Activated T-cell treated with anti-CD3 and anti-CD28 coated beads, Interleukin-2, amount 50 U/mL, for 48 hours (primary cell): Measurements from ENCODE around the gene AGAP3.
A peak's percentile ranks its signal among the peaks of the same experiment; 100 is the strongest.

Experiments used
- DNase-seq, 2 experiments: peaks; one replicate each; pipeline ENCODE4 v3.0.0-alpha.2; 2020

AGAP3 gene

DNA sequence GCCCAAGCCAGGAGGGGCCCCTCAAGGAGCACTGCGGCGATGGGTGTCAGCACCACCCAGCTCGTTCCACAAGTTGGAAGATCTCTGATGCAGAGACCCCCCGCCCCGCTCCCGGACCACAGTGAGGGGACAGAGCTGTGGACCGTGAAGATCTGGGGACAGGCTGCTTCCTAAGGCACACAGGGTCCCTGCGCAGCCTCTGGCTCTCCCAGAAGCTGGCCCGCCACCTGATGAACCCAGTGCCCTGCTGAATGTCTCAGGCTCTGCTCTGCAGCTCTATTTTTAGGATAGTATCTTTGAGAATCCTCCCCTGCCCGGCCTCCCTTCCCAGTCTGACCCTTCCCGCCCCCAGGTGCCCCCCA is 51.5 kb downstream of the AGAP3 start:
- no peak for DNase-seq

DNA sequence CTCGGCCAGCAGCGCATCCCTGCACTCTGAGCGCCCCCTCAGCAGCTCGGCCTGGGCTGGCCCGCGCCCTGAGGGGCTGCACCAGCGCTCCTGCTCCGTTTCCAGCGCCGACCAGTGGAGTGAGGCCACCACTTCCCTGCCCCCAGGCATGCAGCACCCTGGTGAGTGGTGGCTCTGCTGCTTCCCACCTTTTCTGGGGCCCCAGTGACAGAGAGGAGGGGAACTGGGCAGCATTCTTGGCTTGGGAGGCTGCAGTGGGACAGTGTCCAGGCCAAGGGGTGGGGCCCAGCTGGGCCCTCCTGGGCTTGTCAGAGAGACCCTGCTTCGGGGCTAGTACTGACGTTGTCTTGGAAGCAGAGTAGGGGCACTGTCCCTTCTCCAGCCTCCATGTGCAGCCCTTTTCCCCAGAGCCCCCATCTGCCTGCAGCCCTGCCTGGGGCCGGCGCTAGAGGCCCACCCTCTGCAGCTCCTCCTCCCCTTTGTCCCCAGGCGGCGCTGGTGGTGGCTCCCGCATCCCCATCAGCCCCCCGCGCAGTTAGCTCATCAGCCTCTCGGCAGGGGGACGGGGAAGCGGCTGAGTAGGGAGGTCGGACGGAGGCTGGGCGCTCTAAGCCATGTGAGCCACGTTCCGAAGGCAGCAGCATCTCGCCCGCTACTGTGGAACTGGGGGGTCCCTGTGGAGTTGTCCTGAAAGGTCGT is 52.0 kb downstream of the AGAP3 start:
- DNase-seq = no peak

- no peak for DNase-seq
These were observed 53.0 kb downstream of the AGAP3 start for GRCh38 chr7:151139071-151139790.

GRCh38 chr7:151139791-151140190 is 53.5 kb downstream of the AGAP3 start:
- no peak for DNase-seq

GRCh38 chr7:151140826-151141225 is 54.6 kb downstream of the AGAP3 start:
- DNase-seq = no peak

GRCh38 chr7:151141311-151141854 is 55.1 kb downstream of the AGAP3 start:
- DNase-seq = no peak

DNA sequence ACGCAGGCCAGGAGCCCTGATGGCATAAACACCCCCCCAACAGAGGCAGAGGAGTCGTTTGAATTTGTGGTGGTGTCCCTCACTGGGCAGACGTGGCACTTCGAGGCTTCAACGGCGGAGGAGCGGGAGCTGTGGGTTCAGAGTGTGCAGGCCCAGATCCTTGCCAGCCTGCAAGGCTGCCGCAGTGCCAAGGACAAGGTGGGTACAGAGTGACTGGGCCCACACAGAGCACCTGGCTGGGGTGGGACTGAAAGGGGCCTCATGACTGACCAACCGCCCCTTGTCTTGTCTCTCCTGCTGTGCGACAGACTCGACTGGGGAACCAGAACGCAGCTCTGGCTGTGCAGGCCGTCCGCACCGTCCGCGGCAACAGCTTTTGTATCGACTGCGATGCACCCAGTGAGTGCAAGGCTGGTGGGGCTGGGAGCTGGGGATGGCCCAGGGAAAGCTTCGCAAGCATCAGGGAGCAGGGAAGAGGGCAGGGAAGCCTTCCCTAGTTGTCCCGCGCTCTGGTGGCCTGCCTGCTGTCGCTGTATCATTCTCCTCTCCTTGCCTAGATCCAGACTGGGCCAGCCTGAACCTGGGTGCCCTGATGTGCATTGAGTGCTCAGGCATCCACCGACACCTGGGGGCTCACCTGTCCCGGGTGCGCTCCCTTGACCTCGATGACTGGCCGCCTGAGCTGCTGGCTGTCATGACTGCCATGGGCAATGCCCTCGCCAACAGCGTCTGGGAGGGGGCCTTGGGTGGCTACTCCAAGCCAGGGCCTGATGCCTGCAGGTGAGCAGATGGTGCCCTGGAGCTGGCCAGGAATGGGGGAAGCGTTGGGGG is 55.8 kb downstream of the AGAP3 start:
- DNase-seq = no peak

DNA sequence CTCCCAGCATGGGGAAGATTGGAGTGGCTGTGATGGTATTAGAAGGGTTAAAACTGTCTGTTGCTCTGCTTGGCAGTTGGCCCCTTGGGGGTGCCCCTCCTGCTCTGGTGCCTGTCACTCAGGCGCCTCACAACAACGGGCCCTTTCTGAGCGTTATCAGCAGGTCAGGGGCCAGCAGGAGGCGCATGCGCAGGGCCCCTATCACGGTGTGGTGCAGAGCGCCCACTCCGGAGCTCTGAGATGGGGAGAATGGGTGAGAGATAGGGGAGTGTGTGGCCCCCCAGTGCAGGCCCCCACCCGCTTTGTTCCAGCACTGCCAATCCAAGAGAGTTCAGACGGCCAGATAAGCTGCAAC is 56.4 kb downstream of the AGAP3 start:
- DNase-seq = no peak

GRCh38 chr7:151143261-151144015 is 57.2 kb downstream of the AGAP3 start:
- no peak for DNase-seq

GRCh38 chr7:151144387-151144786 is 58.1 kb downstream of the AGAP3 start:
- no peak for DNase-seq

DNA sequence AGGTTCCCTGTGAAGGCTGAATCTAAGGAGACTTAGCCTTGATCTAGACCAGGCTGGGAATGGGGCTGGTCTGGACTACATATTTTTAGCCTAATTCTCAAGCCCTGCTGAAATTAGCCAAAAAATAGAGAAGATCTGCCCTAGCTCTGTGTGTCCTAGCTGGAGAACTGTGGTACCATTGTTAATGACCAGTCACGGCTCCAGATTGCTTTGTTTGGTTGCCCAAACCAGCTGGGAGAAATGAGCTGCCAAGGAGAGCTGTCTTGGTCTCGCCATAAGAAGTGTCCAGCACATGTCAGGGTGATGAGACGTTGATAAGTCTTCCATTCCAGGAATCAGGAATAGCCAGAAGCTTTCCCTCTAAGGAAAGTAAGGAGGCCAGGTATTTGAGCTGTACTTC is 60.5 kb downstream of the AGAP3 start:
- no peak for DNase-seq

- peak in 1 of 2 experiments; percentile 11 for DNase-seq
These were observed 62.3 kb downstream of the AGAP3 start for GRCh38 chr7:151148319-151149259.

DNA sequence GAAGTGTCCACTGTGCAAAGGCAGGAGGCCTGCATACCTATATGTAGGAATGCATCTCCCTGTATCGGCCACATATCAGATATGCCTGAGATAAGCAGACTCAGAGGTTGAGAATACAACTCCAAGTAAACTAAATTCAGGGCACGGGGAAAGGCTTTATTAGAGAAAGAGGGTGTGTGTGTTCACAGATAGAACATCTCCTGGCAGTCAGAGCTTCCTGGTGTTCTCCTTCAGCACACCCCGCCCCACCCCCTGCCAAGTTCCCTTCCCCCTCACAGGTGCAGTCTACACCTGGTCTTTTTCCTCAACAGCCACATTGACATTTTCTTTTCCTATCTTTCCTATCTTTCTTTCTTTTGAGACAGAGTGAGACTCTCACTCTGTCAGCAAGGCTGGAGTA is 64.1 kb downstream of the AGAP3 start:
- DNase-seq = no peak

DNA sequence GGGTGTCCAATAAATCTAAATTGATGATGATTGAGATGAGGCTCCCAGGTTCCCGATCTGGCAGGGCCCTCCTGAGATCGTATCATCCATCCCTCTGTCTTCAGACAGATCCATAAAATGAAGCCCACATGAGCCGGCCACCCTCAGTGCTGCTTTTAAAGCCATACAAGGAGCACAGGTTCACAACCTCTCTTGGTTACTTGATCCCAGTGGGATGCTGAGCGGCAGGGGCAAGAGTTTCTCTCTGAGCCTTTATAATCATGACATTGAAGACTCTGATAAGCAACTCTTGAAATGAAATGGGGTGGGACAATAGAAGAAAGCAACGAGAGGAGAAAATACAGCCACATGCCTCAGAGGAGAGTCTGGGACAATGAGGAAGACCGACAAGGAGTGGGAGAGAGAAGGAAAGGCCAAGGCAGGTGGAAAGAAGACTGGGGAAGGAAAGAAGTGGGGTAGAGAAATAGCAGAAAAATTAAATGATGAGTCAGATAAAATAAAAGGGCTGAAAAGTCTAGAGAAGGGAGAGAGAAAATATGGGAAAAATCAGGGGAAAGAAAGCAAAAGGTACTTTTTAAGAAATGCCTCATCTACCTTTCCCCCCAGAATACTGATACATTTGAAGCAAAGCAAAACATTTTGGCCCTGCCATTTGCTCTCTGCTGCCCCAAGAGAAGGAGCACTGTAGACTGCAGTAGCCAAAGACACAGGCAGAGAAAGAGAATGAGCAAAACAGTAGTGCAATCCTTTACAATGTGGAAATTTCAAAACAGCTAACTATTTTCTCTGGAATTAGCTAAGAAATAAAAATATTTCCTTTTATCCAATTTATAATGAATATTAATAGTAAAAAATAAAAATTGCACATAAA is 66.6 kb downstream of the AGAP3 start:
- DNase-seq = peak in 1 of 2 experiments; percentile 7

- no peak for DNase-seq
These were observed 71.5 kb downstream of the AGAP3 start for GRCh38 chr7:151157645-151158329.

DNA sequence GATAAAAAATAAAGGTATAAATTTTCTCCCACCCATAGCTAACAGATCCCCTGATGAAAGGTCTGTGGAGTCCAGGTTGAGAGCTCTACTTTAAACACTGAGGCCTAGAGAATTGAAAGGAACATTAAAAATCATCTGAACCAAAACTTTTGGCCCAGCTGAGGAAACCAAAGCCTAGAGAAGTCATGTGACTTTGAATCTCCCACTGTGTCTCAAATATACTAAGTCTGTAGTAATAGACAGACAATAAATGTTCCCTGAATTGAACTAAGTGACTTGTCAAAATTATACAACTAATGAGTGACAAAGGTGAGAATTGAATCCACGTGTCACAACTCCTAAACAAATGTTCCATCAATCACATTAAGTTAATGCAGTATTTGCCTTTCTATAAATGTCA is 75.5 kb downstream of the AGAP3 start:
- no peak for DNase-seq

DNA sequence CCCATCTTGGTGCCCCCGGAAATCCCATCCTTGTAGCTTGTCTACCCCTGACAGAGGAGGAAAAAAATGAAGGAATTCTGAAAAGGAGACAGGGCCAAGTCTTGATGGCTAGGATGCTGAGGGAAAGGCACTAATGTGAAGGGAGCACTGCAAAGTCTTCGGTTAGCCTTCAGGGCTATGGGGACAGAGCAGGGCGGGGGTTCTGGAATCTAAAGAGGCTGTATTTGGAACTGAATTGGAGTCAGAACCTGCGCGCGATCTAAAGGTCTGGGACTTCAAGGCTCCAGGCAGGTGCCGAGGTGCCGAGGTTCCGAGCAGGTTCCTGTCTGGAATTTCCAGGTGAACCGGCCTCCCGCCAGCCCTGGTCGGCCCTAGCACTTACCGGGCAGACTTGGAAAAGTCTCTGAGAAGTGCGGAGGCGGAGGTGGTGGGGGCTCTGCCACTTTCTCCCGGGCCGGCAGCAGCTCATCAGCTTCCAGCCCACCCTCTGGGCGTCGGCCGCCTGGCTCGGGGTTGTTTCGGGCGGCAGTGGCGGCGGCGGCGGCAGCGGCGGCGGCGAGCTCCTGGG is 80.4 kb downstream of the AGAP3 start:
- DNase-seq = no peak

GRCh38 chr7:151167197-151167961 is 81.1 kb downstream of the AGAP3 start, which contains the start of gene GBX1:
TSS of gene GBX1 (minus strand) at chr7:151167694. CDS start at chr7:151167548, 146 bp downstream.
- DNase-seq = peak in 1 of 2 experiments; percentile 32
